WTC11 (cell line): ENCODE data around the gene PLCG2. TPM values are rescaled to one million over a fixed set of nuclear protein-coding genes. Genes with fewer than 3 reads are reported as not detected.

ENCODE experiments used
- ATAC-seq: fragments of 200-7000 bp; cut with Tn5 transposase; 2 replicates; pipeline ENCODE4 v1.10.0; 2021; ENCODE audit warnings: mild to moderate bottlenecking, moderate library complexity
- CTCF ChIA-PET: fragments of 300-600 bp; sonication (Branson Sonifier 250); formaldehyde crosslinking; loops from one replicate; lab custom pipeline; 2021; ENCODE audit warnings: antibody characterized with exemption; lab: Charles Lee
- POLR2A ChIA-PET: fragments of 350-600 bp; sonication (Branson Sonifier 250); formaldehyde crosslinking; loops from one replicate; lab custom pipeline; 2021; ENCODE audit warnings: antibody characterized with exemption; lab: Charles Lee
- DNase-seq: peaks from one replicate; pipeline ENCODE4 v3.0.0; 2021; ENCODE audit warnings: low spot score
- H3K27ac Mint-ChIP-seq: 2 replicates; pipeline ENCODE4 v1.8.0; 2021; ENCODE audit warnings: mixed read lengths
- H3K27me3 Mint-ChIP-seq: 2 replicates; pipeline ENCODE4 v1.8.0; 2021; ENCODE audit warnings: low read depth, mild to moderate bottlenecking, moderate library complexity, mixed read lengths
- H3K36me3 Mint-ChIP-seq: 2 replicates; pipeline ENCODE4 v1.8.0; 2021; ENCODE audit warnings: mixed read lengths
- H3K4me1 Mint-ChIP-seq: 2 replicates; pipeline ENCODE4 v1.8.0; 2022; ENCODE audit warnings: mixed read lengths
- H3K4me3 Mint-ChIP-seq: 2 replicates; pipeline ENCODE4 v1.8.0; 2021; ENCODE audit warnings: mild to moderate bottlenecking, moderate library complexity, mixed read lengths
- H3K9me3 Mint-ChIP-seq: 2 replicates; pipeline ENCODE4 v1.8.0; 2021; ENCODE audit warnings: mixed read lengths
- AFF4 ChIP-seq: sonication (generic); formaldehyde crosslinking; IDR thresholded peaks from 2 replicates; pipeline ENCODE4 v1.8.1; 2023; ENCODE audit warnings: mild to moderate bottlenecking, missing genetic modification reagents, borderline replicate concordance
- CBFB ChIP-seq: sonication (generic); formaldehyde crosslinking; IDR thresholded peaks from 2 replicates; pipeline ENCODE4 v1.8.1; 2022; ENCODE audit warnings: mild to moderate bottlenecking, low read depth, missing genetic modification reagents
- CREM ChIP-seq: sonication (generic); formaldehyde crosslinking; IDR thresholded peaks from 2 replicates; pipeline ENCODE4 v1.8.1; 2022; ENCODE audit warnings: mild to moderate bottlenecking, missing genetic modification reagents, moderate library complexity
- ELF4 ChIP-seq: sonication (generic); formaldehyde crosslinking; IDR thresholded peaks from 2 replicates; pipeline ENCODE4 v1.8.1; 2022; ENCODE audit warnings: low read depth, mild to moderate bottlenecking, moderate library complexity, missing genetic modification reagents
- FOXJ3 ChIP-seq: sonication (generic); formaldehyde crosslinking; IDR thresholded peaks from 2 replicates; pipeline ENCODE4 v1.9.0; 2021; ENCODE audit warnings: missing genetic modification reagents, mild to moderate bottlenecking, borderline replicate concordance
- JAZF1 ChIP-seq: fragments of 250-450 bp; sonication (Bioruptor Pico); IDR thresholded peaks from 2 replicates; pipeline ENCODE4 v1.9.0; 2021; ENCODE audit warnings: moderate library complexity, mild to moderate bottlenecking, inconsistent platforms
- NFATC4 ChIP-seq: fragments of 250-450 bp; sonication (Bioruptor Pico); IDR thresholded peaks from 2 replicates; pipeline ENCODE4 v1.9.0; 2021; ENCODE audit warnings: mild to moderate bottlenecking
- NR1H2 ChIP-seq: sonication (generic); formaldehyde crosslinking; IDR thresholded peaks from 2 replicates; pipeline ENCODE4 v1.9.0; 2021; ENCODE audit warnings: mild to moderate bottlenecking, moderate library complexity, missing genetic modification reagents
- NR2C2 ChIP-seq: sonication (generic); formaldehyde crosslinking; IDR thresholded peaks from 2 replicates; pipeline ENCODE4 v1.8.0; 2022; ENCODE audit warnings: mild to moderate bottlenecking, missing genetic modification reagents
- SMAD3 ChIP-seq: sonication (generic); formaldehyde crosslinking; IDR thresholded peaks from 2 replicates; pipeline ENCODE4 v1.8.0; 2022; ENCODE audit warnings: missing genetic modification reagents, mild to moderate bottlenecking, borderline replicate concordance
- SP1 ChIP-seq: sonication (generic); formaldehyde crosslinking; conservative IDR thresholded peaks from 2 replicates; pipeline ENCODE4 v1.8.1; 2022; ENCODE audit warnings: missing genetic modification reagents
- TCF7 ChIP-seq: sonication (generic); formaldehyde crosslinking; IDR thresholded peaks from 2 replicates; pipeline ENCODE4 v1.8.0; 2022; ENCODE audit warnings: mild to moderate bottlenecking, low read depth, missing genetic modification reagents, moderate library complexity
- TEAD1 ChIP-seq: sonication (generic); formaldehyde crosslinking; IDR thresholded peaks from 2 replicates; pipeline ENCODE4 v1.8.0; 2022; ENCODE audit warnings: mild to moderate bottlenecking, missing genetic modification reagents
- USF1 ChIP-seq: sonication (generic); formaldehyde crosslinking; IDR thresholded peaks from 2 replicates; pipeline ENCODE4 v1.8.0; 2022; ENCODE audit warnings: mild to moderate bottlenecking, missing genetic modification reagents
- ZBTB21 ChIP-seq: sonication (generic); formaldehyde crosslinking; IDR thresholded peaks from 2 replicates; pipeline ENCODE4 v1.8.1; 2023; ENCODE audit warnings: mild to moderate bottlenecking, missing genetic modification reagents, borderline replicate concordance
- ZBTB43 ChIP-seq: sonication (generic); formaldehyde crosslinking; IDR thresholded peaks from 2 replicates; pipeline ENCODE4 v1.8.1; 2023; ENCODE audit warnings: mild to moderate bottlenecking, missing genetic modification reagents
- ZNF121 ChIP-seq: sonication (generic); formaldehyde crosslinking; IDR thresholded peaks from 2 replicates; pipeline ENCODE4 v1.8.0; 2023; ENCODE audit warnings: missing genetic modification reagents
- ZNF219 ChIP-seq: sonication (generic); formaldehyde crosslinking; IDR thresholded peaks from 2 replicates; pipeline ENCODE4 v1.8.0; 2023; ENCODE audit warnings: missing genetic modification reagents, mild to moderate bottlenecking, borderline replicate concordance
- ZNF396 ChIP-seq: fragments of 250-450 bp; sonication (Bioruptor Pico); IDR thresholded peaks from 2 replicates; pipeline ENCODE4 v1.8.0; 2021; ENCODE audit warnings: mild to moderate bottlenecking, moderate library complexity, borderline replicate concordance
- ZNF671 ChIP-seq: fragments of 250-450 bp; sonication (Bioruptor Pico); IDR thresholded peaks from 2 replicates; pipeline ENCODE4 v1.8.0; 2021; ENCODE audit warnings: mild to moderate bottlenecking
- total RNA-seq: library from RNA; stranded (reverse); gene quantifications from 3 replicates; pipeline ENCODE4 v1.2.3, GENCODE V29; 2021
- TF ChIP-seq, protein P1 (sequence below): fragments of 200-600 bp; IDR thresholded peaks from 2 replicates; pipeline ENCODE4 v1.8.0; 2022; ENCODE audit warnings: antibody characterized with exemption
- TF ChIP-seq, protein P2 (sequence below): sonication (generic); formaldehyde crosslinking; IDR thresholded peaks from 2 replicates; pipeline ENCODE4 v1.8.1; 2023; ENCODE audit warnings: mild to moderate bottlenecking, missing genetic modification reagents, moderate library complexity

PLCG2 gene
- total RNA-seq, 1 experiment from 2014 or later: 7.0 TPM

GRCh38 chr16:81868057-81868748 lies 89.1 kb downstream of the PLCG2 start (continued):
- TF ChIP-seq ZNF121 (CRISPR knock-in tag) (no peak), TCF7 (no peak), FOXJ3 (CRISPR knock-in tag) (no peak), NFATC4 (CRISPR knock-in tag) (no peak)
- TF ChIP-seq, protein P1, sequence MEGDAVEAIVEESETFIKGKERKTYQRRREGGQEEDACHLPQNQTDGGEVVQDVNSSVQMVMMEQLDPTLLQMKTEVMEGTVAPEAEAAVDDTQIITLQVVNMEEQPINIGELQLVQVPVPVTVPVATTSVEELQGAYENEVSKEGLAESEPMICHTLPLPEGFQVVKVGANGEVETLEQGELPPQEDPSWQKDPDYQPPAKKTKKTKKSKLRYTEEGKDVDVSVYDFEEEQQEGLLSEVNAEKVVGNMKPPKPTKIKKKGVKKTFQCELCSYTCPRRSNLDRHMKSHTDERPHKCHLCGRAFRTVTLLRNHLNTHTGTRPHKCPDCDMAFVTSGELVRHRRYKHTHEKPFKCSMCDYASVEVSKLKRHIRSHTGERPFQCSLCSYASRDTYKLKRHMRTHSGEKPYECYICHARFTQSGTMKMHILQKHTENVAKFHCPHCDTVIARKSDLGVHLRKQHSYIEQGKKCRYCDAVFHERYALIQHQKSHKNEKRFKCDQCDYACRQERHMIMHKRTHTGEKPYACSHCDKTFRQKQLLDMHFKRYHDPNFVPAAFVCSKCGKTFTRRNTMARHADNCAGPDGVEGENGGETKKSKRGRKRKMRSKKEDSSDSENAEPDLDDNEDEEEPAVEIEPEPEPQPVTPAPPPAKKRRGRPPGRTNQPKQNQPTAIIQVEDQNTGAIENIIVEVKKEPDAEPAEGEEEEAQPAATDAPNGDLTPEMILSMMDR: no peak

GRCh38 chr16:81869326-81869725 lies 90.2 kb downstream of the PLCG2 start:
- DNase-seq: no peak

More at GRCh38 chr16:81869326-81869725, 90.2 kb downstream of the PLCG2 start:
- ATAC-seq: no peak
- H3K36me3 Mint-ChIP-seq: no peaks in the 10 kb centered on the region
- POLR2A ChIA-PET: no interaction called here
- H3K9me3 Mint-ChIP-seq: no peaks in the 10 kb centered on the region
- TF ChIP-seq CBFB (CRISPR knock-in tag) (no peak), ZBTB21 (CRISPR knock-in tag) (no peak), NR2C2 (CRISPR knock-in tag) (no peak), CREM (no peak), ZNF671 (CRISPR knock-in tag) (no peak), ZNF396 (no peak), SMAD3 (CRISPR knock-in tag) (no peak), TEAD1 (CRISPR knock-in tag) (no peak), JAZF1 (no peak), NR1H2 (CRISPR knock-in tag) (no peak), ELF4 (no peak), SP1 (CRISPR knock-in tag) (no peak), ZNF219 (no peak), USF1 (CRISPR knock-in tag) (no peak), AFF4 (CRISPR knock-in tag) (no peak), ZBTB43 (CRISPR knock-in tag) (no peak)
- TF ChIP-seq, protein P2, sequence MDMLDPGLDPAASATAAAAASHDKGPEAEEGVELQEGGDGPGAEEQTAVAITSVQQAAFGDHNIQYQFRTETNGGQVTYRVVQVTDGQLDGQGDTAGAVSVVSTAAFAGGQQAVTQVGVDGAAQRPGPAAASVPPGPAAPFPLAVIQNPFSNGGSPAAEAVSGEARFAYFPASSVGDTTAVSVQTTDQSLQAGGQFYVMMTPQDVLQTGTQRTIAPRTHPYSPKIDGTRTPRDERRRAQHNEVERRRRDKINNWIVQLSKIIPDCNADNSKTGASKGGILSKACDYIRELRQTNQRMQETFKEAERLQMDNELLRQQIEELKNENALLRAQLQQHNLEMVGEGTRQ (CRISPR knock-in tag): no peak
- CTCF ChIA-PET: interaction anchor here (1.0 kb wide), 1 partner anchor 10 kb away, joined by 4 read pairs; no protein-coding TSS in a partner anchor
- peaks cover 4% of the 10 kb centered on the region for H3K27me3 Mint-ChIP-seq
- H3K4me3 Mint-ChIP-seq: no peak overlapping the region
- H3K27ac Mint-ChIP-seq: no peak overlapping the region
- H3K4me1 Mint-ChIP-seq: peaks cover 17% of the 10 kb centered on the region
